Measurements from ENCODE around the gene COCH. TPM values are rescaled to one million over a fixed set of nuclear protein-coding genes. Genes with fewer than 3 reads are reported as not detected.
"Not testable (repeated sequence)": the region's sequence is repeated elsewhere in the genome, so short reads cannot be mapped to it uniquely, and the experiment has no call there.

Gene COCH
- total and polyA plus RNA-seq, 9 donors: 0.30 to 2.6 (median 1.2) TPM; not detected in 1

GRCh38 chr14:30894923-30895515 is 20.7 kb downstream of the COCH start:
- Histone ChIP-seq H3K4me1 (ENCODE audit: insufficient read depth) (no peaks in the 10 kb centered on the region), H3K36me3 (no peaks in the 10 kb centered on the region), H3K4me3 (no peak overlapping the region), H3K27me3 (no peaks in the 10 kb centered on the region), H3K27ac (no peak overlapping the region), H3K9me3 (no peaks in the 10 kb centered on the region)
- no peak for DNase-seq
- 83 to 89% (median 85%) methylated on average over 4 of the region's 4 CpGs for WGBS, 3 donors
- intact Hi-C loops (cut with DNase I): no loop called here
- TF ChIP-seq CTCF (IDR thresholded peaks at IDR 0.05) (no peak), EP300 (IDR thresholded peaks at IDR 0.05) (no peak), POLR2A (IDR thresholded peaks at IDR 0.05) (no peak)

GRCh38 chr14:30896435-30896834 is 22.1 kb downstream of the COCH start:
- no peak overlapping the region for H3K27ac ChIP-seq
- H3K36me3 ChIP-seq: no peaks in the 10 kb centered on the region
- H3K9me3 ChIP-seq: no peaks in the 10 kb centered on the region
- DNase-seq: no peak
- TF ChIP-seq EP300 (IDR thresholded peaks at IDR 0.05) (no peak), POLR2A (IDR thresholded peaks at IDR 0.05) (no peak), CTCF (IDR thresholded peaks at IDR 0.05) (no peak)
- H3K4me3 ChIP-seq: no peak overlapping the region
- no peaks in the 10 kb centered on the region for H3K4me1 ChIP-seq (ENCODE audit: insufficient read depth)
- no peaks in the 10 kb centered on the region for H3K27me3 ChIP-seq
- intact Hi-C loops (cut with DNase I): no loop called here

DNA sequence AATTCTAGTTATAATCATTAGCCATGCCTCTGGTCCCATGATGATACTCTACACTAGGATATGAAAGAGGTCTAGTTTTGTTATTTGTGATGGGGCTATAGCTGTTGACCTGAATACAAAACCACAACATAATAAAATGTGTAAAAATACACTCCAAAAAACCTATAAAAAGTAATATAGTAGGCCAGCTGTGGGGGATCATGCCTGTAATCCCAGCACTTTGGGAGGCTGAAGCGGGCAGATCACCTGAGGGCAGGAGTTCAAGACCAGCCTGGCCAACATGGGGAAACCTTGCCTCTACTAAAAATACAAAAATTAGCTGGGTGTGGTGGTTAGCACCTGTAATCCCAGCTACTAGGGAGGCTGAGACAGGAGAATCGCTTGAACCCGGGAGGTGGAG is 22.8 kb downstream of the COCH start:
- not testable (repeated sequence) for H3K27ac ChIP-seq

GRCh38 chr14:30903285-30904124 is 29.1 kb downstream of the COCH start:
- no peaks in the 10 kb centered on the region for H3K9me3 ChIP-seq
- no peak overlapping the region for H3K27ac ChIP-seq
- no peak overlapping the region for H3K4me3 ChIP-seq
- no peak for TF ChIP-seq EP300 (IDR thresholded peaks at IDR 0.05)
- no peak for TF ChIP-seq CTCF (IDR thresholded peaks at IDR 0.05)
- no peak for TF ChIP-seq POLR2A (IDR thresholded peaks at IDR 0.05)
- DNase-seq: no peak
- peaks cover 1% of the 10 kb centered on the region for H3K4me1 ChIP-seq (ENCODE audit: insufficient read depth)
- 91 to 95% (median 95%) methylated on average over 2 of the region's 2 CpGs for WGBS, 3 donors
- H3K27me3 ChIP-seq: no peaks in the 10 kb centered on the region
- intact Hi-C loops (cut with DNase I): no loop called here
- no peaks in the 10 kb centered on the region for H3K36me3 ChIP-seq

More for the DNA sequence above, 22.8 kb downstream of the COCH start:
- DNase-seq; H3K36me3 ChIP-seq; intact Hi-C loops (cut with DNase I); H3K9me3 ChIP-seq; H3K27me3 ChIP-seq; H3K4me1 ChIP-seq (ENCODE audit: insufficient read depth); H3K4me3 ChIP-seq: not testable (repeated sequence)
- 74 to 99% (median 94%) methylated on average over 3 of the region's 3 CpGs for WGBS, 3 donors
